GM20000 (cell line): Measurements from ENCODE around the gene SLC12A3.

Experiments
- DNase-seq: peaks from one replicate; pipeline ENCODE4 v3.0.0; 2012; ENCODE audit warnings: low spot score
- TF ChIP-seq, protein P1 (sequence below): IDR thresholded peaks from 2 replicates; pipeline ENCODE4 v1.5.1; 2012; ENCODE audit warnings: mild to moderate bottlenecking, control low read depth; ENCODE audit errors: extremely low read depth, missing control alignments

Gene SLC12A3

DNA sequence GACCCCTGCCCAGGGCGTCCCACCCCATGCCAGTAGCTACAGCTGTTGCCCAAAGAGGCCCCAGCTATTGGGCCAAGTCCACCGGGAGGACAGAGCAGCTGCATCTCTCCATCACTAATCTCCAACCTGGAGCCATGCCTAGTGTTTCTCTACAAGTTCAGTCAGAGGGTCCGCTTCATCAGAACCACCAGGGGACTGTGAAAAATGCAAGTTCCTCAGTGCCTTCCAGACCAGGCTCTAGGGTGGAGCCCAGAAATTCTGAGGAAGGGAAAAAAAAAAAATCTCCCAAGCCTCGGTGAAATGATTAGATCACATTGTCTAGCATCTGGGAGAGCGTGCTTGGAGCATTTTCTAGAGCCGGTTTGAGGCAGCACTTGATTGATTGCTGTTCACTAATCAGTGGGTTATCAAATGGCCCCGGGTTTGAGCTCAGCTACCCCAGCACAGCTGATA lies 44.5 kb downstream of the SLC12A3 start:
- DNase-seq, result no peak
- TF ChIP-seq, protein P1, sequence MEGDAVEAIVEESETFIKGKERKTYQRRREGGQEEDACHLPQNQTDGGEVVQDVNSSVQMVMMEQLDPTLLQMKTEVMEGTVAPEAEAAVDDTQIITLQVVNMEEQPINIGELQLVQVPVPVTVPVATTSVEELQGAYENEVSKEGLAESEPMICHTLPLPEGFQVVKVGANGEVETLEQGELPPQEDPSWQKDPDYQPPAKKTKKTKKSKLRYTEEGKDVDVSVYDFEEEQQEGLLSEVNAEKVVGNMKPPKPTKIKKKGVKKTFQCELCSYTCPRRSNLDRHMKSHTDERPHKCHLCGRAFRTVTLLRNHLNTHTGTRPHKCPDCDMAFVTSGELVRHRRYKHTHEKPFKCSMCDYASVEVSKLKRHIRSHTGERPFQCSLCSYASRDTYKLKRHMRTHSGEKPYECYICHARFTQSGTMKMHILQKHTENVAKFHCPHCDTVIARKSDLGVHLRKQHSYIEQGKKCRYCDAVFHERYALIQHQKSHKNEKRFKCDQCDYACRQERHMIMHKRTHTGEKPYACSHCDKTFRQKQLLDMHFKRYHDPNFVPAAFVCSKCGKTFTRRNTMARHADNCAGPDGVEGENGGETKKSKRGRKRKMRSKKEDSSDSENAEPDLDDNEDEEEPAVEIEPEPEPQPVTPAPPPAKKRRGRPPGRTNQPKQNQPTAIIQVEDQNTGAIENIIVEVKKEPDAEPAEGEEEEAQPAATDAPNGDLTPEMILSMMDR, result no peak

DNA sequence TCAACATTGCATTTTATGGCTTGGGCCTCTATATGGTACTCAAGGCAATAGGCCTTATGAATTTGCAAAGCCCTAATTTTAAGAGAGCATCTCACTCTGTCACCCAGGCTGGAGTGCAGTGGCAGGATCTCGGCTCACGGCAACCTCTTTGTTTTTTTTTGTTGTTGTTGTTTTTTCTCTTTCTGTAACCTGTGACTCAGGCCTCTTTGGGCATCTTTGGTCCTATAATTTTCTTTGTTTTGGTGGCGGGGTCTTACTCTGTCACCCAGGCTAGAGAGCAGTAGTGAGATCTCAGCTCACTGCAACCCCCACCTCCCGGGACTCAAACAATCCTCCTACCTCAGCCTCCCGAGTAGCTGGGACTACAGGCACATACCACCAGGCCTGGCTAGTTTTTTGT lies 45.1 kb downstream of the SLC12A3 start:
- TF ChIP-seq, protein P1, result no peak

DNA sequence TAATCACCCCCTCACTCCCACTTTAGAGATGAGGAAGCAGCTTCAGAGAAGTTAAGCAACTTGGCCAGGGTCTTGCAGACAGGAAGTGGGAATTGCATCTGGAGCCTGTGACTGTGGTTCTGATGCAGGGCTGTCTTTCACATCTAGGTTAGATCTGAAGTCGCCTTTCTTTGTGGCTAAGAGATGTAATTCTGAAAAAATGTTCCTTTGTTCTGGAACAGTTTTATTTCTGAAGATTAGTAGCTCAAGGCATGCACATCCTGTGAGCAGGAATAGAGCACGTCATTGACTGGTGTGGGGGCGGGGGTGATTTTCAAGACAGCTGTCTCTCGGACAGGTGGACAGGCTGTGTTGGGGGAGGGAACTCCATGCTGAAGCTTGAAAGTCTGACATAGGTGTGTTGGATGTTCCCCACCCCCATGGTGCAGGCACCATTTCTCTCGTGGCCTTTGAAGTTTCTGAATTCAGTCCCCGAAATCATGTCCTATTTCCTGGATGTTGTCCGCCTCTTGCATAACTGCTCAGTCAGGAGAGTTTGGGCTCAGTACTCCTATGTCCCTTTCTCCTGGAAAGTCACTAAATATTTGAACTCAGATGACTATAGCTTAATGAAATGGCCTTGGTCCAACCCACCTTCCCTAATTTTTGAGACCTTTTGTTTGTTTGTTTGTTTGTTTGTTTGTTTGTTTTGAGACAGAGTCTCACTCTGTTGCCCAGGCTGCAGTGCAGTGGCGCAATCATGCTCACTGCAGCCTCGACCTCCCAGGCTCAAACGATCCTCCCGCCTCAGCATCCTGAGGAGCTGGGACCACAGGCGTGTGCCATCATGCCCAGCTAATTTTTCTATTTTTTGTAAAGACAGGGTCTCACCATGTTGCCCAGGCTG lies 45.9 kb downstream of the SLC12A3 start:
- TF ChIP-seq, protein P1, result no peak
- DNase-seq, result no peak

More for the DNA sequence above, 45.1 kb downstream of the SLC12A3 start:
- DNase-seq, result no peak

DNA sequence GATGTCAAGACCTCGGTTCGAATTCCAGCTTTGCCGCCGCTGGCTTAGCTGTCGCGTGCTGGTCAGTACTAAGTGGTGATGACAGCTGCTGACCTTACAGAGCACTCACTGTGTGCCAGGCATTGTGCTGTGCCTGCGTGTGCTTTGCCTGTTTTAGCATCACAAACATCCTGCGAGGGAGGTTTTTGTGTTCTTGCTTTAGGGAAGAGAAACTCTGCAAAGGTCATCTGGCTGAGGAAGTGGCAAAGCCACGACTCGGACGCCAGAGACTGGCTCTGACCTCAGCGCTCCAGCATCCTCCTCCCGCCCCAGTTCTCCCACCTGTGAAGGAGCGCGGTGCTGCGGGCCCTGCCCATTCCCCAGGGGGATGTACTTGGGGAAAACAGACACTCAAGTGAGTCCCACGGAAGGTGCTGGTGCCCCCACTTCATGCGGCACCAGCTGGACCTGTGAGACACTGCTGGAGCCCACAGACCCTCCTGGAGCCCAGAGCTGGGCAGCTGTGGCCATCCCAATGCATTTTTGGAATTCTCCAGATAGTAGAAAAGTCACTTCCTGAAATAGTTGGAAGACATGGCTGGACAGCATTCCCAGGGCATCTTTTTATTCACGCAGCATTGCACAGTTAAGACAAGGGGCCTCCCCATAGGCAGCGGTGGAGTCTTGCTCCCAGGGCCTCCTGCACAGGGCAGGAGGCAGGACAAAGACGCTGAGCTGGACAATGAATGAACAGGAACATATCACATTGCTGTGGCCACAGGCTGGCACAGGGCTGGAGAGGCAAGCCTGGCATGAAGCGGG lies 47.0 kb downstream of the SLC12A3 start:
- TF ChIP-seq, protein P1, result no peak
- peak; percentile 71 for DNase-seq

DNA sequence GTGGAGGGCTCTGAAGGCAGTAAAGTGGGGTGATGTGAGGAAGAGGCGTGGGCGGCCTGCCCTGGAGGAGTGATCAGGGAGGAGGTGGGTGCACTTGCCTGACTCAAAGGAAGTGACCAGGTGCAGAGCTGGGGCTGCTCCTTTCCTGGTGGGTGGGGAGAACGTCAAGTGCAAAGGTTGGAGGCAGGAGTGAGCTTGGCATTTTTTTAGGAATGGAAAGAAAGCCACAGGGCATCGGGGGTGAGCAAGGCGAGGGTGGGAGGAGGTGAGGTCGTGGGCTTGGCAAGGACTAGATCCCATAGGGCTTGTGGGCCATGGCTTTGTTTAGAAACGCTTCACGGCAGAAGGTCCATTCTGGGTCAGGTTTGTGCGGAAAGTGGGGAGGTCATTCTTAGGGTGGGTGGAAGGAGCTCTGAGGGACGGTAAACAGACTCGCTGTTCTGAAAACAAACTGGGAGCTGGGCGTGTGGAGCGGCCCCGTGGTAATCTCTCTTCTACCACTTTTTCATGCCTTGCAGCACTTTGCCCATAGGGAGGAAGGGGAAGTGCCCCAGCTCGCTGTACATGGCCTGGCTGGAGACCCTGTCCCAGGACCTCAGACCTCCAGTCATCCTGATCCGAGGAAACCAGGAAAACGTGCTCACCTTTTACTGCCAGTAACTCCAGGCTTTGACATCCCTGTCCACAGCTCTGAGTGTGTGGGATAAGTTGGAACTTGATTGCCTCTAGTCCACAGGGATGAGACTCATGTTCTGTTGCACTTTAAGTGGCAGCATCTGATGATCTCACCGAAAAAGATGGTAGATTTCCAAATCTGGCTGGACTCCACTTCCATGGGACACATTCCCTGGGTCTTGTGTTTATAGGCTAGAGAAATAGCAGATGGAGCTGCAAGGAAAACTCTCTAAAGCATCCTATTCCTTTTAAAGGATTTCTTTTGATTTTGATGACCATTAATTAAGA lies 48.0 kb downstream of the SLC12A3 start:
- TF ChIP-seq, protein P1, result no peak
- DNase-seq, result no peak

DNA sequence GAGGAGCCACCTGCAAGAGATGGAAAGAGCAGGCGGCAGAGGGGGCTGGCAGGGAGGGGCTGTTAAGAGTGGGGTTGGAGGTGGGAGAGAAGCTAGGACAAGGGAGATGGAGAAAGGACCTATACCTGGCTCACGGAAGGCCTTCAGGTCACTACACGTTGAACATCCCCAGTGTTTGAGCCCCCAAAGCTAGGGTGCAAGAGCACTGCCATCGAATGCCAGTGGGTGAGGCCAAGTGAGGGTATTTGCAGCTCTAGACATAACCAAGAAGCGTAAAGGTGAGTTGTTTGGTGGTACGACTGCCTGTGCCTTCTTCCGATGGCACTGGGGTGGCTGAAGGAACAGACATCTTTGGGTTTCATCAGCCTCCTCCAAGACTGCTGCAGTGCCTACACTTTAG lies 49.9 kb downstream of the SLC12A3 start:
- TF ChIP-seq, protein P1, result no peak
- DNase-seq, result no peak
